Urinary bladder (tissue), 4 donors: ENCODE results near the gene RHCE. TPM values are rescaled to one million over a fixed set of nuclear protein-coding genes. Genes with fewer than 3 reads are reported as not detected.
A peak's percentile ranks its signal among the peaks of the same experiment; 100 is the strongest.
"Not testable (repeated sequence)": the region's sequence is repeated elsewhere in the genome, so short reads cannot be mapped to it uniquely, and the experiment has no call there.

Experiments
- DNase-seq: peaks from one replicate; pipeline ENCODE4 v3.0.0-alpha.2; 2015; ENCODE audit errors: extremely low spot score
- H3K27ac ChIP-seq: one replicate; pipeline ENCODE4 v1.5.1; 2013; ENCODE audit warnings: low read depth, mild to moderate bottlenecking, moderate library complexity
- H3K36me3 ChIP-seq: one replicate; pipeline ENCODE4 v1.6.1; 2013; ENCODE audit warnings: mild to moderate bottlenecking, moderate library complexity; ENCODE audit not compliant: insufficient read depth
- H3K4me1 ChIP-seq: one replicate; pipeline ENCODE4 v1.6.1; 2013; ENCODE audit warnings: mild to moderate bottlenecking, moderate library complexity; ENCODE audit not compliant: insufficient read depth
- H3K4me3 ChIP-seq: one replicate; pipeline ENCODE4 v1.5.1; 2013; ENCODE audit warnings: low read depth, low read length
- WGBS: extraction: QIAGEN DNeasy Blood & Tissue Kit; methylation state at CpG from one replicate; pipeline ENCODE4 v1.1.7; 2013; 5-methylcytosine and 5-hydroxymethylcytosine counted together
- polyA plus RNA-seq: library from polyadenylated mRNA; stranded (reverse); fragments of 200-250 nt; gene quantifications from one replicate; pipeline ENCODE4 v1.2.3, GENCODE V29; 2013
- total RNA-seq: library from RNA; depleted of rRNA; stranded (reverse); fragments of >200 nt; gene quantifications from one replicate; pipeline ENCODE4 v1.2.3, GENCODE V29; 2014
- donor health status: healthy with polysubstance abuse.
- donor health status: healthy.

Gene RHCE
- total and polyA plus RNA-seq, 2 donors: 0.19 to 0.85 TPM

DNA sequence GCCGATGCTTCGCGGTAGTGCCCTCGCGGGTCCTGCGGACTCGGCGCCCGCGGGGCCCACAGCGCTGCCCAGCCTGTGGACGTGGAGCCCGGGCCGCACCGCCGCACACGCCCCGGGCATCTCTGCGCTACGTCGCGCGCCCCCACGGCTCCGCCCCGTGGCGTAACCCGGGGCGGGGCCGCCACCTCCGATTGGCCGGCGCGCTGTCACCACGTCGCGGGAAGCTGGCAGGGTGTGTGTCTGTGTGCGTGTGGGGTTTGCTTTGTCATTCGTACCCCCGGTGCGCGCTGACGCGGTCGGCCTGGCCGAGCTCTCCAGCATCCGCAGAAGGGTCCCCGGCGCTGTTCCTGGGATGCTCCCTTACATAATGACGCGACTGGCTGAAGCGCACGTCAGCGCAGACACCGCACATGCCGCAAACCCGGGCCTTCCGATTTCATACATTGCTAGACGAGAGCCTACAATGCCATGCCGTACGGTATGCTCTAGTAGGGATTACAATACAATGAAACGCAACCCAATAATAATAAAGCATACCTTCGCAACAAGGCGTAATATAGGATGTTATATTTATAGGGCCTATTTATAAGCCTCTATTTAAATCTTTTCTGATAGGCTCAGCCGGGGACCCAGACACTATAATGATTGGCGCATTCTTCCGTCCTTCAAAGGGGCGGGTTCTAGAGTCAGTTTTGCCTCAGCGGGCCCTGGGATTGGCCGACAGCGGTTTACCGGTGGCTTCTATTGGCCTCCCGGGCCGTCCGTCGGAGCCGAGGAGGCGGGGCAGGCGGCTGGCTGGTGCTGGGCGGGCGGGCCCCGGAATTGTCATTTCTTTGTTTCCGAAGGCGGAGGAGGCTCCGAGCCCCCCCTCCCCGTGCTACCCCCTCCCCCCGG, 9.7 kb upstream of the RHCE start, which contains the start of gene MACO1:
MACO1 (plus strand) TSS at position 825 of the 894 bp plus-strand sequence. CDS start 202 bp downstream, outside the sequence.
- Histone ChIP-seq H3K27ac (peak within 1 kb of the TSS; percentile 92), H3K4me1 (no peaks in the 10 kb centered on the region), H3K36me3 (no peaks in the 10 kb centered on the region), H3K4me3 (peak within 1 kb of the TSS; percentile 100)
- WGBS: under 1% methylated on average over 87 of the region's 87 CpGs
- peak; percentile 98 for DNase-seq

DNA sequence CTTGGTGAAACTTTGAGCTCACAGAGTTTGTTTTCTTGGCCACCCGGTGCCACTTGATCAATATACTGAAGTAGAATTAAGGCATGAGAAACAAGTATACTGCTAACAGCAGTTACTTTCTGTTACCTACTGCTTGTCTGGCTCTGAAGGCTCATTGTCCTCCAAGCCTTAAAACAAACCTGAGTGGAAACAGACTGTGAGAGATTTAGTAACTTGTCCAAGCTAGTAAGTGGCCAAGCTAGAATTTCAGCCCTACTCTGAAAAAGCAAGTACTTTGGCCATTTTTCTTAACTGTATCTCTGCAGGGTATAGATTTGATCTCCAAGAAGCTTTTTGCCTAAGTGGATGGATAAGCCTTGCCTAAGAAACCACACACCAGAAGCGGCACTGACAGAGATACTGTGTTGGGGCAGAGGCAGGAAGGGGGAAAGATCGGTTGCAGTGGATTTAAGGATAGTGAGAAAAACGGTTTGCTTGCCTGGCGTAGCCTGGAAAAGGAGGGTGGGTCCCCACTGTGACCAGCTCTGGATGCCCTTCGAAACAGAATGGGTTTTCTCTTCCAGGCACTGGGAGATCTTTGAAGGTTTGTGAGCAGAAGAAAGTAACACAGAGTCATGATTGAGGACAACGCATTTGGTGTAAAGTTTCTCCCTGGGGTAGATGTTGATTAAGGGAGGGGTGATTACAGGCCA, 8.0 kb upstream of the RHCE start:
- H3K4me3 ChIP-seq: no peak overlapping the region
- DNase-seq: no peak
- 92% methylated on average over 7 of the region's 7 CpGs for WGBS

DNA sequence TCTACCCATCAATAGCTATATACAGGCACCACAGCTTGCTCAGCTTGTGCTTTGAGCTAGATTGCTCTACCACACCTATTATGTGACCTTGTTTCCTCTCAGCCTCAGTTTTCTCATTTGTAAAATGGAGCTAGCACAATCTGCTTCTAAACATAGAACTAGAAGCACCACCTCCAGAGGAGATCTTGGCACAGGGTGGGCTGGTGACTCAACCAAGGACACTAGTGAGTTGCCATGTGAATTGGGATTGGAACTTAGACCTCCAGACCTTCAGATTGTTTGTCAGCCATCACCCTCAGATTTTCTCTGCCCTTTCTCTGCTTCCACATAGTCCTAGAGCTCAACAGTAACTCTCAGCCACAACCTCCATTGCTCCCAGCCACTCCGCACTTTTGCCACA, 7.1 kb upstream of the RHCE start:
- no peaks in the 10 kb centered on the region for H3K4me1 ChIP-seq
- 100% methylated on average over 1 of the region's 1 CpG for WGBS

More for the DNA sequence above, 8.0 kb upstream of the RHCE start:
- no peak overlapping the region for H3K27ac ChIP-seq
- no peaks in the 10 kb centered on the region for H3K36me3 ChIP-seq
- H3K4me1 ChIP-seq: no peaks in the 10 kb centered on the region

DNA sequence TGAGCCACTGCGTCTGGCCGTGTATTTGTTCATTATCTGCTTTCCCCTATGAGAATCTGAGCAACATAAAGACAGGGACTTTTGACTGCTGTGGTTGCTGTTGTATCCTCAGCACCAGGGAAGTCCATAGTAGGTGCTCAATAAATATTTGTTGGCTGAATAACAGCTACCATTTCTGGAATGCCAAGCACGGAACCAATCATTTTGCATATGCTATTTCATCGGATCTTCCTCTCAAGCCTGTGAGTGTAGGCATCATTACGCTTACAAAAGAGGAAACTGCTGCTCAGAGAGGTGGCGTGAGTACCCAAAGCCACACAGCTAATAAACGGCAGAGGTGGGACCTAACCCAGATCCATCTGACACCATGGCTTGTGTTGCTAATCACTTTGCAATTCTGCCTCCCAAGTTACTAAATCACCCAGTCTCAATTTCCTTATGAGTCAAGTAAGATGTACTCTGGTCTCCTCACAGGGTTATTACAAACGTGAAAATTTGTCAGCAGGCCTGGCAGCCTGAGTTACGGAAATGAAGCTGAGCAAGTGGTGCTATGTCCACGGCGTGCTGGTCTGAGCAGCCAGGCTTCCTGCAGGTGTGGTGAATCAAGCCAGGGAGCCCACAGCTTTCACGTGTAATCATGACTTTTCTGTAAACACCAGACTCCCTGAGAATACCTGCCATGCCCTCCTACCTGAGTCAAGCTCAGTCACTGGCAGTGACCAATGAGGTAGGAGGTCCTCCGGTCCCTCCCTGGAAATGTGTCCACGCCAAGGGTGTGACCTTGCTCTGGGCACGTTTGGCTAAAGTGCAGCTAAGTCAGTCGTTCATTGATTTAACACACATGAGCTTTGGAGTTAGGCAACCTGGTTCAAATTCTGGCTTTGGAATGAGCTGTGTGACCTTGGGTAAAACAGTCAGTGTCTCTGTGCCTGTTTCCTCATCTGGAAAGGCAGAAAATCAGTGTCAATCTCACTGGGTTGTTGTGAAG, 4.8 kb upstream of the RHCE start:
- no peak overlapping the region for H3K27ac ChIP-seq
- H3K4me3 ChIP-seq: no peak overlapping the region
- no peaks in the 10 kb centered on the region for H3K4me1 ChIP-seq
- no peak for DNase-seq
- no peaks in the 10 kb centered on the region for H3K36me3 ChIP-seq
- WGBS: 77% methylated on average over 16 of the region's 16 CpGs

More for the DNA sequence above, 7.1 kb upstream of the RHCE start:
- DNase-seq: no peak
- Histone ChIP-seq H3K36me3 (no peaks in the 10 kb centered on the region), H3K4me3 (no peak overlapping the region), H3K27ac (no peak overlapping the region)

DNA sequence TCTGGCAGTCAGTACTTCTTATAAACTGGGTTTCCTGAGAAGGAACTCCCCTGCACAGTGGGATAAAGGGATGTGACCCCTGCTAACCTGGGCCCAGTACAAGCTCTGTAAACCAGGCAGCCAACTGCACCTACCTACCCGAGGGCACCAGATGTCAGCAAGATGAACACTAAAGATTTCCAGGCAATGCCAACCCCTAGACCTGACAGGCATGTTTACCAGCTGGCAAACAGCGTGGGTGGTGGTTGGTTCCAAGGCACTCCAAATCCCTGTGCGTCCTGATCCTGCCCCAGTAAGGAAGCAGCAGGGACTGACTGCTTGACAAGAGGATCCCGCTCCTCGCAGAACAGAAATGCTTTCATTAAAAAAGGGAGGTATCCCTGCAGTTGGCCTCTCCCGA, 2.6 kb upstream of the RHCE start:
- H3K27ac ChIP-seq, DNase-seq, H3K4me1 ChIP-seq, H3K4me3 ChIP-seq, H3K36me3 ChIP-seq: not testable (repeated sequence)
- WGBS: 65% methylated on average over 6 of the region's 6 CpGs

DNA sequence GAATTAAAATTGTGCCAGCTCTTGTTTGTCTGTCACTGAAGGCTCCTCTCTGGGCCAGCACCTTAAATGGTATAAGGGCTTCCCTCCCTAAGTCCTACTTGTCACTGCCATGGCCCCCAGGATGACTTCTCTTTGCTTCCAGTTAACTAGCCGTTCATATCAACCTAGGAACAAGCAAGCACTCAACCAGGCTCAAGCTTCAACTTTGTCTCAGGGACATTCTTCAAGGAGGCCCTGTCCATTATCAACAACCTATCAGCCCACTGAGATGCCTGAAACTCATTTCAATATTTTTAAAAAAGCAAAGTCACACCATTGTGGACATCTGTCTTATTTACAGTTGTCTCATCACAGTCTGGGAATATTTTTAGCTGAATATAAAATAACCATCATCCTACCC, 1.3 kb downstream of the RHCE start:
- H3K4me3 ChIP-seq, H3K4me1 ChIP-seq, DNase-seq, H3K27ac ChIP-seq, H3K36me3 ChIP-seq: not testable (repeated sequence)
- 78% methylated on average over 1 of the region's 1 CpG for WGBS

DNA sequence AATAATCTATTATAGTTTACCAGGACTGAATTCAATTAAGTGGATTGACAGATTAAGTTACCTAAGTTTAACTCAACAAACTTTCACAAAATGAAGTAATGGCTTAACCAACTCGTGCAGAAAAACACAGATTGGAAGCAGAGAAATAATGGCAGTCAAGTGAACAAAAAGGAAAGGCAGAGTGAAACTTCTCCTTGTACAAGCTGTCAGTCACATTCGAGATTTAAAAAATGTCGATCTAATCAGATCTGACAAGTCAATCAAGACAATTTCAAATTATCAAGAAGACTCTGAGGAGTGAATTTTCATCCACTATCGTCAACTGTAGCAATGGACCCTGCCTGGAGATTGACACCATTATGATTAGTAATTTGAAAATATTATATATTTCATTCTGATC, 3.3 kb downstream of the RHCE start:
- not testable (repeated sequence) for H3K27ac ChIP-seq, H3K4me1 ChIP-seq, DNase-seq, H3K4me3 ChIP-seq, H3K36me3 ChIP-seq
- 85% methylated on average over 4 of the region's 4 CpGs for WGBS

DNA sequence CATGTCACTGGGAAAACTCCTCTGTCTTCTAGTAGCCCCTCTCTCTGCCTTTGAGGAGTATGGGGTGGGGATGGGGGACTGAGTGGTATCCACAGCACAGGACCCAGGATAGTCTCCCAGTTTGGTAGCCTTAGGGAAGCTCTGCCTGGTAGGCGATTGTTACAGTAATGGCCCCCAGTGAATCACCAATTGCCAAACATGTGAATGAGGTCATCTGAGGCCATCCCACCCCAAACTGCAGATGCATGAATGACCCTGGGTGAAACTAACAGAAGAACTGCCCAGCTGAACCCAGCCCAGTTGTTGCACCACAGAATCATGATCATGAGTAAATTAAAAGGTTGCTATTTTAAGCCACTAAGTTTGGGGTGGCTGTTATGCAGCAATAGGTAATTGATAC, 6.0 kb downstream of the RHCE start:
- DNase-seq, H3K27ac ChIP-seq, H3K36me3 ChIP-seq, H3K4me1 ChIP-seq, H3K4me3 ChIP-seq: not testable (repeated sequence)
- WGBS: 91% methylated on average over 1 of the region's 1 CpG

DNA sequence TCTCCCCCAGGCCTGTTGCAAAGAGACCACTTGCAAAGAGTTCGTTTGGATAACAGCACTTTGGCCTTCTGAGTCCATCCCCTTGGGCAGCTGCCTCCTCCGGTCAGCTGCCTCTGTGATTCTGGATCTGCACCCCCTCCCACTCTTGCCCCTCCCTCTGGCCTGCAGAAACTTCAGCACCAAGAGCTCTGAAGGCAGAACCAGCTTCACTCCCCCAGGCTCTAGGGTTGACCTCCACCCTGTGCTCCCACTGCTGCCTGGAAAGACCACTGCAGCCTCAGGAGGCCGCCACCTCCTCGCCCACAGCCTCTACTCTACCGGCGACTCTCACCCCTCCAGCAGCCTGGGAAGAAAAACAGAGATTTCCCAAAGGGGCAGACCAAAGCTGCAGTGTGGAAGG, 6.5 kb downstream of the RHCE start:
- H3K27ac ChIP-seq, H3K4me3 ChIP-seq, DNase-seq, H3K4me1 ChIP-seq, H3K36me3 ChIP-seq: not testable (repeated sequence)
- 66% methylated on average over 4 of the region's 6 CpGs for WGBS

DNA sequence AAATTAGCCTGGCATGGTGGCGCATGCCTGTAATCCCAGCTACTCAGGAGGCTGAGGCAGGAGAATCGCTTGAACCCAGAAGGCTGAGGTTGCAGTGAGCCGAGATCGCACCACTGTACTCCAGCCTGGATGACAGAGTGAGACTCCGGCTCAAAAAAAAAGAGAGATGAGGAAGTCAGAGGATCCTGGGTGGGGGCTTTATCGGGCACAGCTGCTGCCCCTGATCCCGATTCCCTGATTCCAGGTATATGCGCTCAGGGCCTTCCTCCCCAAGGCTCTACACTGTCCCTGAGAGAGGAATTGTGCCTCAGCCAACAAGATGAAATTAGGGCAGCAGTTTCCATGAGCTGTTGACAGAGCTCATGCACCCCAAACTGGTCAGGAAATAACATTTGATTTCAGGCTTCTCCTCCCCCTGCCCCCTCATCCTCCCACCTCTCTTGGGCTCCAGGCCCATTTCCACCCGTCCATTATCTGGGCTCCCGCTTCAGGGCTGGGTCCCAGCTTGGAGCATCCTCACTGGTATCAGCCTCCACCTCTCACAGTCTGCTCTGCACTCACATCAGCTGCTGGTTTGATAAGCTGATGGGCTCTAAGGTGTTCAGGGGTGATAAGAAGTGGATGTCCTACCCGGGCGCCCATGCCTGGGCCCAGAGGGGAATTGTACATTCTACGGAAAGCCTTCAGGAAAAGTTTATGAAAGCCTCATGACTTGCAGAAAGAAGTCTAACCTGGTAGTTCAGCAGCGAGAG, 7.6 kb downstream of the RHCE start:
- not testable (repeated sequence) for H3K27ac ChIP-seq, H3K4me3 ChIP-seq, DNase-seq, H3K4me1 ChIP-seq, H3K36me3 ChIP-seq
- WGBS: 88% methylated on average over 13 of the region's 14 CpGs

DNA sequence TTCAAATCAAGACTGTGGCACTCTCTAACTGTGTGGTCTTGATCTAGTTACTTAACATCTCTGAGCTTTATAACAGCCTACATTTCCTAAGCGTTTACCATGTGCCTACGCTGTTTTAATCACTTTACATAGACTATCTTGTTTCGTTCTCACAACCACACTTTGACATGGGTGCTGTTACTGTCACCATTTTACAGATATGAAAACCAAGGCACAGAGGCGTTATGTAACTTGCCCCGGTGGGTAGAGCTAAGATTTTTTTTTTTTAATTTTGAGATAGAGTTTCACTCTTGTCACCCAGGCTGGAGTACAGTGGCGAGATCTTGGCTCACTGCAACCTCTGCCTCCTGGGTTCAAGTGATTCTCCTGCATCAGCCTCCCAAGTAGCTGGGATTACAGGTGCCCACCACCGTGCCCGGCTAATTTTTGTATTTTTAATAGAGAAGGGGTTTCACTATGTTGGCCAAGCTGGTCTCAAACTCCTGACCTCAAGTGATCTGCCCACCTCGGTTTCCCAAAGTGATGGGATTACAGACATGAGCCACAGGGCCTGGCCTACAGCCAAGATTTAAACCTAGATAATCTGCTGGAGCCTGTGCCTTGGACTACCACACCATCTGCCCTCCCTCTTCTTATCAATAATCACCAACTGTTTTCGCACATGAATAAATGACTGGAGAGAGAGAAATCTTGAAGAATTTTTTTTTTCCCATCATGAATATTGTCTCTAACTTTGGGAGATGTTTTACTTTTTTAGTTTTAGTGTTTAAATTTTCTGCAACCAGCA, 10.8 kb downstream of the RHCE start:
- not testable (repeated sequence) for H3K4me3 ChIP-seq, DNase-seq, H3K27ac ChIP-seq, H3K36me3 ChIP-seq, H3K4me1 ChIP-seq
- WGBS: 84% methylated on average over 10 of the region's 10 CpGs

DNA sequence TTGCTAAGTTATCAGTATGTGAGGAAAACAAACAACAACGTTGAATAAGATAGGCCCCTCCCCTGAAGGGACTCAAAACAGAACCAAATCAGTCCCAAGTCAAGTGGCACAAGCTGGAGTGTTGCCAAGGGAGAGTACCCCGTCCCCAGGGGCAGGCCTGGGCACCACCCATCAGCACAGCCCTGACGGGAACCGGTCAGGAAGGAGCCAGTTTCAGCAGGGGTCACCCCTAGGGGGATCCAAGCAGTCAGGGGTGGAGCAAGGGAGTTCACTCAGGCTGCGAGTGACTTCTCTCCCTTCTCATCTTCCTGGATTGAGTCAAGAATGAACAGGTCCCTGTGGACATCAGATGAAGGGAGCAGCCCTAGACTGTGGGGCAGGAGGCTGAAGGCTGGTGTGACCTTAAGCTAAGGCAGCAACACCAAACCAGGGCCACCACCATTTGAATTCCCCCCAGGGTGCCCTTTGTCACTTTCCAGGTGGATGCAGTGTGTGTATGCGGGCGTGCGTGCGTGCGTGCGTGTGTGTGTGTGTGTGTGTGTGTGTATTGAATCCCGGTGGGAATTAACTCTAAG, 14.8 kb downstream of the RHCE start:
- H3K4me3 ChIP-seq, H3K36me3 ChIP-seq, DNase-seq, H3K4me1 ChIP-seq, H3K27ac ChIP-seq: not testable (repeated sequence)
- 67% methylated on average over 9 of the region's 12 CpGs for WGBS
